ENCODE data around the gene NEDD1. TPM values are rescaled to one million over a fixed set of nuclear protein-coding genes. Genes with fewer than 3 reads are reported as not detected.

The NEDD1 gene
- total RNA-seq, 1 experiment from 2014 or later, result 42.7 TPM

DNA sequence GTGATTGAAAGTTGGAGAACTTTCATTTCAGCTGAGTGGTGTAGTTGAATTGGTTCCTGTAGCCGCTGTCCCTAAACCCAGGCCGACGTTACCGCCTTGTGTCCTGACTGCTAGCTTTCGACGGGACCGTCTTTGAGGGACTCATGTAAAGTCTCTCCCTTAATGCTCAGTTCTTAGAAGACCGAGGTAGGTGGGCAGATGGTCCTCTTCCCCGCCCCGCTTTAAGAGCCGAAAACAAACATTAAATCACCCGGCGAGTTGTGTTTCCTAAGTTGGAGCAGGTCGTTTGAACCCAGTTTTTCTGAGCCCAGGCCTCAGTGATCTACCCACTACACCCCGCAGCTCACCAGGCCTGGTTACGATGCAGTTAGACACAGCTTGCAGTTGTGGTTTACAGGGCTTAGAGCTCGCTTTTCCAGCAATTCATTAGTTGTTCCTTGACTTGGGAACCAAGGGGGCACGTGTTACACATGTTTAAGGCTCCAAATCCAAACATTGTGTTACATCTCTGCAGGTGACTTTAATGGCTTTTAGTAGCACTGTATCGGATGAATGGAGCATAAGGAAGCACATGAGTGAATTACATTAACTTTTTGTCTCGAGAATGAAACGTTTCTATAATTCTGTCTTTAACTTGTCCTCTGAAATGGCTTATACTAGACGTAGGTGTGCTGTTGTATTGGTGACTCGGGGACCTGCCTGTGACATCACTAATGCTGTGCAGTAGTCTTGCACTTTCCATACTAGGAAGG, 790 bp downstream of the NEDD1 start:
- no peaks in the 10 kb centered on the region for H3K9me3 ChIP-seq (ENCODE audit: low read depth, low read length, poor library complexity, severe bottlenecking)
- peaks cover 5% of the 10 kb centered on the region for H3K36me3 ChIP-seq (ENCODE audit: insufficient read depth, low read length, poor library complexity, severe bottlenecking)
- intact Hi-C loops (cut with micrococcal nuclease; ENCODE audit: unreplicated experiment), result loop anchor here (10.0 kb wide), 1 partner anchor 1487 kb away; no protein-coding TSS in a partner anchor
- TF ChIP-seq, protein P1, sequence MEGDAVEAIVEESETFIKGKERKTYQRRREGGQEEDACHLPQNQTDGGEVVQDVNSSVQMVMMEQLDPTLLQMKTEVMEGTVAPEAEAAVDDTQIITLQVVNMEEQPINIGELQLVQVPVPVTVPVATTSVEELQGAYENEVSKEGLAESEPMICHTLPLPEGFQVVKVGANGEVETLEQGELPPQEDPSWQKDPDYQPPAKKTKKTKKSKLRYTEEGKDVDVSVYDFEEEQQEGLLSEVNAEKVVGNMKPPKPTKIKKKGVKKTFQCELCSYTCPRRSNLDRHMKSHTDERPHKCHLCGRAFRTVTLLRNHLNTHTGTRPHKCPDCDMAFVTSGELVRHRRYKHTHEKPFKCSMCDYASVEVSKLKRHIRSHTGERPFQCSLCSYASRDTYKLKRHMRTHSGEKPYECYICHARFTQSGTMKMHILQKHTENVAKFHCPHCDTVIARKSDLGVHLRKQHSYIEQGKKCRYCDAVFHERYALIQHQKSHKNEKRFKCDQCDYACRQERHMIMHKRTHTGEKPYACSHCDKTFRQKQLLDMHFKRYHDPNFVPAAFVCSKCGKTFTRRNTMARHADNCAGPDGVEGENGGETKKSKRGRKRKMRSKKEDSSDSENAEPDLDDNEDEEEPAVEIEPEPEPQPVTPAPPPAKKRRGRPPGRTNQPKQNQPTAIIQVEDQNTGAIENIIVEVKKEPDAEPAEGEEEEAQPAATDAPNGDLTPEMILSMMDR (conservative IDR thresholded peaks at IDR 0.05; ENCODE audit: low read depth, low read length), result no peak
- no peak for TF ChIP-seq EZH2 (IDR thresholded peaks at IDR 0.05; ENCODE audit: borderline replicate concordance, low read depth, low read length, poor library complexity, severe bottlenecking)
- H3K27ac ChIP-seq (ENCODE audit: low read depth, low read length, poor library complexity, severe bottlenecking), result peak overlapping the region; percentile 84
- TSS peak; percentile 47 for BruUV-seq (replicated peaks)
- H3K27me3 ChIP-seq (replicated peaks; ENCODE audit: insufficient read depth, low read depth, low read length, poor library complexity), result peaks cover 5% of the 10 kb centered on the region
- POLR2A ChIA-PET (ENCODE audit: low non-redundant PET), result no interaction called here
- H3K4me1 ChIP-seq (ENCODE audit: insufficient read depth, low read length, poor library complexity, severe bottlenecking), result peaks cover 9% of the 10 kb centered on the region
- CTCF ChIA-PET, result no interaction called here
- peak; percentile 32 for DNase-seq (ENCODE audit: low spot score)
- peak overlapping the region; percentile 82 for H3K4me3 ChIP-seq (ENCODE audit: low read depth, low read length, poor library complexity, severe bottlenecking)

DNA sequence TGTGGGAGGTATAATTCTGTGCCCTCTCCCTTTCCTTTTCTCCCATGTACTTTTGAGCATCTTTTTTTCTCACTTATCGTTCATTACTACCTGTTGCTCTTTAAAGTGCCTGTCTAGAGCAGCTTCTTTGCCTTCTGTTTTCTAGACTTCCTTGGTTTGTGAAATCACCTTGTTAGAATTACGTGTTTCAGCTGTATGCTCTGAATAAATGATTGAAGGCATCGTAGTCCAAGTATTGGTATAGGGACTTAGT, 1.3 kb downstream of the NEDD1 start:
- peaks cover 5% of the 10 kb centered on the region for H3K36me3 ChIP-seq (ENCODE audit: insufficient read depth, low read length, poor library complexity, severe bottlenecking)
- H3K27me3 ChIP-seq (replicated peaks; ENCODE audit: insufficient read depth, low read depth, low read length, poor library complexity), result peaks cover 5% of the 10 kb centered on the region
- ChIA-PET CTCF (no interaction called here), POLR2A (ENCODE audit: low non-redundant PET) (no interaction called here)
- peak overlapping the region; percentile 82 for H3K4me3 ChIP-seq (ENCODE audit: low read depth, low read length, poor library complexity, severe bottlenecking)
- DNase-seq (ENCODE audit: low spot score), result no peak
- TF ChIP-seq EZH2 (IDR thresholded peaks at IDR 0.05; ENCODE audit: borderline replicate concordance, low read depth, low read length, poor library complexity, severe bottlenecking), result no peak
- TF ChIP-seq, protein P1 (conservative IDR thresholded peaks at IDR 0.05; ENCODE audit: low read depth, low read length), result no peak
- H3K9me3 ChIP-seq (ENCODE audit: low read depth, low read length, poor library complexity, severe bottlenecking), result no peaks in the 10 kb centered on the region
- peaks cover 9% of the 10 kb centered on the region for H3K4me1 ChIP-seq (ENCODE audit: insufficient read depth, low read length, poor library complexity, severe bottlenecking)
- intact Hi-C loops (cut with micrococcal nuclease; ENCODE audit: unreplicated experiment), result loop anchor here (10.0 kb wide), 1 partner anchor 1486 kb away; no protein-coding TSS in a partner anchor
- BruUV-seq (replicated peaks), result no TSS peak
- no peak overlapping the region for H3K27ac ChIP-seq (ENCODE audit: low read depth, low read length, poor library complexity, severe bottlenecking)

DNA sequence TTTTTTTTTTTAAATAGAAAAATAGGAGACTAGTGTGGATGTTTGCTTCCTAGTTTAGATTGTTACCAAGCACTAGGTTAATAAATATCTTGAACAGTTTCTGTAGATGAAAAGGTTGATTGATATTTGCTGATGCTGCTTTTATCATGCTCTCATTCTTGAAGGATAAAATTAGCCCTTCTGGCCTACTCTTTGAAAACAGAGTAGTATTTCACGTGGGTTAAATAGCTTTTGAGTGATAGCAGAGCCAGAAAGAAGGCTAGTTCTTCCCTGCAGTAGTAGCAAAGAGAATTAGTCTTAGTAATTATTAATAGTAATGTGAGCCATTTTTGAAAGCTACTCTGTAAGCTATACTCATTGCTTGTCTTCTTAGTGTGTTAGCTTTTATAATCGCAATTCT, 5.2 kb downstream of the NEDD1 start:
- Histone ChIP-seq H3K9me3 (ENCODE audit: low read depth, low read length, poor library complexity, severe bottlenecking) (no peaks in the 10 kb centered on the region), H3K27me3 (replicated peaks; ENCODE audit: insufficient read depth, low read depth, low read length, poor library complexity) (no peaks in the 10 kb centered on the region), H3K36me3 (ENCODE audit: insufficient read depth, low read length, poor library complexity, severe bottlenecking) (peaks cover 5% of the 10 kb centered on the region), H3K4me1 (ENCODE audit: insufficient read depth, low read length, poor library complexity, severe bottlenecking) (peaks cover 9% of the 10 kb centered on the region), H3K27ac (ENCODE audit: low read depth, low read length, poor library complexity, severe bottlenecking) (no peak overlapping the region), H3K4me3 (ENCODE audit: low read depth, low read length, poor library complexity, severe bottlenecking) (no peak overlapping the region)
- intact Hi-C loops (cut with micrococcal nuclease; ENCODE audit: unreplicated experiment), result no loop called here
- CTCF ChIA-PET, result no interaction called here
- POLR2A ChIA-PET (ENCODE audit: low non-redundant PET), result no interaction called here
- DNase-seq (ENCODE audit: low spot score), result no peak
- TF ChIP-seq, protein P1 (conservative IDR thresholded peaks at IDR 0.05; ENCODE audit: low read depth, low read length), result no peak
- TF ChIP-seq EZH2 (IDR thresholded peaks at IDR 0.05; ENCODE audit: borderline replicate concordance, low read depth, low read length, poor library complexity, severe bottlenecking), result no peak
- BruUV-seq (replicated peaks), result no TSS peak

Measured in A673 (cell line).